H9 (cell line): ENCODE data around the gene TDRD9. TPM values are rescaled to one million over a fixed set of nuclear protein-coding genes. Genes with fewer than 3 reads are reported as not detected.

Source experiments
- DNase-seq: peaks from one replicate; pipeline ENCODE4 v3.0.0-alpha.2; 2017
- H2AFZ ChIP-seq: one replicate; pipeline ENCODE4 v1.6.1; 2013; ENCODE audit warnings: mild to moderate bottlenecking, low read length, control low read depth, moderate library complexity
- H2AK5ac ChIP-seq: 2 replicates; pipeline ENCODE4 v1.6.1; 2013; ENCODE audit warnings: low read length, control low read depth, mixed read lengths; ENCODE audit not compliant: insufficient read length
- H2BK120ac ChIP-seq: one replicate; pipeline ENCODE4 v1.6.1; 2013; ENCODE audit warnings: low read depth, mild to moderate bottlenecking, low read length, control low read depth, inconsistent platforms; ENCODE audit not compliant: poor library complexity, severe bottlenecking
- H2BK12ac ChIP-seq: 2 replicates; pipeline ENCODE4 v1.6.1; 2013; ENCODE audit warnings: low read length, control low read depth, mixed read lengths, low read depth; ENCODE audit not compliant: insufficient read length
- H2BK15ac ChIP-seq: 2 replicates; pipeline ENCODE4 v1.6.1; 2013; ENCODE audit warnings: low read depth, low read length, control low read depth
- H2BK20ac ChIP-seq: one replicate; pipeline ENCODE4 v1.6.1; 2013; ENCODE audit warnings: low read depth, mild to moderate bottlenecking, low read length, control low read depth, inconsistent platforms; ENCODE audit not compliant: poor library complexity, severe bottlenecking
- H2BK5ac ChIP-seq: 2 replicates; pipeline ENCODE4 v1.6.1; 2013; ENCODE audit warnings: low read length, control low read depth, mixed read lengths; ENCODE audit not compliant: insufficient read length
- H3K14ac ChIP-seq: 2 replicates; pipeline ENCODE4 v1.6.1; 2013; ENCODE audit warnings: low read length, control low read depth; ENCODE audit not compliant: insufficient read depth
- H3K18ac ChIP-seq: 2 replicates; pipeline ENCODE4 v1.6.1; 2013; ENCODE audit warnings: low read depth, mild to moderate bottlenecking, mixed read lengths, low read length, control low read depth; ENCODE audit not compliant: insufficient read length
- H3K23ac ChIP-seq: 2 replicates; pipeline ENCODE4 v1.6.1; 2013; ENCODE audit warnings: low read length, control low read depth, mixed read lengths, low read depth; ENCODE audit not compliant: insufficient read length
- H3K23me2 ChIP-seq: 2 replicates; pipeline ENCODE4 v1.6.1; 2013; ENCODE audit warnings: low read depth, mild to moderate bottlenecking, mixed read lengths, low read length, control low read depth; ENCODE audit not compliant: insufficient read length, poor library complexity, severe bottlenecking
- H3K27ac ChIP-seq: 2 replicates; pipeline ENCODE4 v1.5.1; 2013; ENCODE audit warnings: low read length, control low read depth, mixed read lengths, low read depth; ENCODE audit not compliant: insufficient read length
- H3K27me3 ChIP-seq: 2 replicates; pipeline ENCODE4 v1.6.1; 2013; ENCODE audit warnings: low read length, control low read depth, inconsistent platforms; ENCODE audit not compliant: insufficient read depth
- H3K4ac ChIP-seq: 2 replicates; pipeline ENCODE4 v1.6.1; 2013; ENCODE audit warnings: low read depth, mild to moderate bottlenecking, control low read depth, inconsistent platforms, low read length, moderate library complexity
- H3K4me1 ChIP-seq: 2 replicates; pipeline ENCODE4 v1.6.1; 2013; ENCODE audit warnings: low read length, control low read depth, inconsistent platforms; ENCODE audit not compliant: insufficient read depth
- H3K4me2 ChIP-seq: 2 replicates; pipeline ENCODE4 v1.6.1; 2013; ENCODE audit warnings: low read length, control low read depth, mixed read lengths; ENCODE audit not compliant: insufficient read length, insufficient read depth
- H3K56ac ChIP-seq: 2 replicates; pipeline ENCODE4 v1.6.1; 2013; ENCODE audit warnings: low read depth, mild to moderate bottlenecking, mixed read lengths, low read length, control low read depth; ENCODE audit not compliant: insufficient read length
- H3K79me1 ChIP-seq: 2 replicates; pipeline ENCODE4 v1.6.1; 2013; ENCODE audit warnings: low read depth, mild to moderate bottlenecking, moderate library complexity, low read length, control low read depth, inconsistent platforms; ENCODE audit not compliant: insufficient read depth, poor library complexity, severe bottlenecking
- H3K79me2 ChIP-seq: 2 replicates; pipeline ENCODE4 v1.6.1; 2013; ENCODE audit warnings: low read length, control low read depth, inconsistent platforms; ENCODE audit not compliant: insufficient read depth
- H3K9ac ChIP-seq: 2 replicates; pipeline ENCODE4 v1.6.1; 2013; ENCODE audit warnings: low read length, control low read depth, mixed read lengths; ENCODE audit not compliant: insufficient read length; ENCODE audit errors: extremely low read depth
- H3K9me3 ChIP-seq: one replicate; pipeline ENCODE4 v1.6.1; 2013; ENCODE audit warnings: low read depth, low read length, inconsistent platforms; ENCODE audit not compliant: control insufficient read depth
- H3T11ph ChIP-seq: one replicate; pipeline ENCODE4 v1.6.1; 2013; ENCODE audit warnings: mild to moderate bottlenecking, low read length, control low read depth, inconsistent platforms
- H4K20me1 ChIP-seq: one replicate; pipeline ENCODE4 v1.6.1; 2013; ENCODE audit not compliant: control insufficient read depth, insufficient read length, insufficient read depth
- H4K5ac ChIP-seq: 2 replicates; pipeline ENCODE4 v1.6.1; 2013; ENCODE audit warnings: low read depth, mild to moderate bottlenecking, mixed read lengths, low read length, control low read depth; ENCODE audit not compliant: insufficient read length
- H4K8ac ChIP-seq: replicated peaks from 2 replicates; pipeline ENCODE4 v1.6.1; 2013; ENCODE audit warnings: low read length, control low read depth, mixed read lengths, low read depth; ENCODE audit not compliant: insufficient read length
- H4K91ac ChIP-seq: 2 replicates; pipeline ENCODE4 v1.6.1; 2013; ENCODE audit warnings: low read depth, mild to moderate bottlenecking, moderate library complexity, mixed read lengths, low read length, control low read depth; ENCODE audit not compliant: insufficient read length
- H3K27ac Mint-ChIP-seq, 3 experiments: 2 replicates in 2 of 3; 3 replicates in 1 of 3; pipeline ENCODE4 v1.8.0; 2020 to 2021; ENCODE audit warnings: mixed read lengths in 3 of 3, mild to moderate bottlenecking in 1 of 3, moderate library complexity in 1 of 3
- H3K27me3 Mint-ChIP-seq: 2 replicates; pipeline ENCODE4 v1.8.0; 2021; ENCODE audit warnings: low read depth, mild to moderate bottlenecking, moderate library complexity, mixed read lengths
- H3K36me3 Mint-ChIP-seq, 3 experiments: 2 replicates in 2 of 3; 3 replicates in 1 of 3; pipeline ENCODE4 v1.8.0; 2020 to 2021; ENCODE audit warnings: low read depth in 3 of 3, mixed read lengths in 3 of 3; ENCODE audit not compliant: insufficient read depth in 1 of 3
- H3K4me1 Mint-ChIP-seq, 2 experiments: 2 replicates each; pipeline ENCODE4 v1.8.0; 2020; ENCODE audit warnings: mixed read lengths in 2 of 2
- H3K4me3 Mint-ChIP-seq, 2 experiments: 2 replicates in 1 of 2; 3 replicates in 1 of 2; pipeline ENCODE4 v1.8.0; 2020 to 2021; ENCODE audit warnings: mild to moderate bottlenecking in 2 of 2, mixed read lengths in 2 of 2, moderate library complexity in 1 of 2
- H3K9me3 Mint-ChIP-seq, 2 experiments: 2 replicates in 1 of 2; 3 replicates in 1 of 2; pipeline ENCODE4 v1.8.0; 2020; ENCODE audit warnings: mild to moderate bottlenecking in 2 of 2, mixed read lengths in 2 of 2, moderate library complexity in 1 of 2
- CTCF ChIP-seq: fragments of 200-600 bp; sonication (generic); conservative IDR thresholded peaks from 3 replicates; pipeline ENCODE4 v1.8.0; 2021; ENCODE audit warnings: antibody characterized with exemption, mild to moderate bottlenecking
- WGBS: extraction: QIAGEN DNeasy Blood & Tissue Kit; methylation state at CpG from one replicate; pipeline ENCODE4 v1.1.7; 2013; ENCODE audit warnings: missing lambda C conversion rate, low lambda C conversion rate, mixed read lengths; ENCODE audit not compliant: insufficient read length; ENCODE audit errors: extremely low coverage; 5-methylcytosine and 5-hydroxymethylcytosine counted together
- total RNA-seq: library from RNA; stranded (reverse); gene quantifications from 2 replicates; pipeline ENCODE4 v1.2.1, GENCODE V29; 2021

Gene TDRD9
- total RNA-seq, 1 experiment from 2014 or later: not detected

DNA sequence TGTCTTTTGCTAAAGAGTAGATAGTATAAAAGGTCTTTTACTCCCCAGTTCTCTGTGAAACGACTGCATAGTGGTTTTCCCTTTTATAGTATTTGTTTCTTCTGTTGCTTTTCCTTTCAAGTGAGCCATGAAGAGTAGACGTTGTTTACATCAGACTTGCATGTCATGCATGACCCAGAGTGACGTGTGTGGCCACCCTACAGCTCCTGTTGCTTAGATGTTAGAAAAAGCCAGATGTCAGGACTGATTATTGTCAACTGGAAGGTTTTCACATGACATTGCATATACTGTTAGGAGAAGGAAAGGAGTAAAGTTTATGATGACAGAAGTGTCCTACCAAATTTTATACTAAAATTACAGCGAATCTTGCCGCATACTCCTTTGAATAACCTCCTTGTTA lies 15.4 kb downstream of the TDRD9 start:
- no peaks in the 10 kb centered on the region for H3K23me2 ChIP-seq
- no CpG with 5 or more reads among the region's 5 CpGs for WGBS
- peaks cover 10 to 12% of the 10 kb centered on the region in 2 experiments for H3K9me3 Mint-ChIP-seq
- H3K9ac ChIP-seq: no peak overlapping the region
- H3K4me1 ChIP-seq: no peaks in the 10 kb centered on the region
- H3K23ac ChIP-seq: no peak overlapping the region
- H4K91ac ChIP-seq: no peak overlapping the region
- H3K27ac ChIP-seq: no peak overlapping the region
- no peak overlapping the region for H3K4me2 ChIP-seq
- H2AK5ac ChIP-seq: no peak overlapping the region
- H3K56ac ChIP-seq: no peak overlapping the region
- H2BK12ac ChIP-seq: no peak overlapping the region
- H2BK15ac ChIP-seq: no peak overlapping the region
- peaks cover 33% of the 10 kb centered on the region for H3K27me3 Mint-ChIP-seq
- H2BK20ac ChIP-seq: no peak overlapping the region
- no peak overlapping the region for H3K18ac ChIP-seq
- H3K27me3 ChIP-seq: no peaks in the 10 kb centered on the region
- H3K79me2 ChIP-seq: no peaks in the 10 kb centered on the region
- no peak for DNase-seq
- no peak overlapping the region for H3K14ac ChIP-seq
- H3K4me3 Mint-ChIP-seq: no peak overlapping the region
- TF ChIP-seq CTCF: no peak
- H3T11ph ChIP-seq: no peak overlapping the region
- no peak overlapping the region for H4K8ac ChIP-seq
- no peak overlapping the region for H2BK120ac ChIP-seq
- H3K79me1 ChIP-seq: no peaks in the 10 kb centered on the region
- no peak overlapping the region for H3K4ac ChIP-seq
- no peak overlapping the region for H4K5ac ChIP-seq
- H3K4me1 Mint-ChIP-seq: no peaks in the 10 kb centered on the region
- H4K20me1 ChIP-seq: no peaks in the 10 kb centered on the region
- no peak overlapping the region for H2BK5ac ChIP-seq
- no peak overlapping the region for H3K27ac Mint-ChIP-seq
- H3K36me3 Mint-ChIP-seq: no peaks in the 10 kb centered on the region; a peak in 1 of 7 replicates
- H2AFZ ChIP-seq: no peak overlapping the region
- H3K9me3 ChIP-seq: no peaks in the 10 kb centered on the region
